Skeletal muscle satellite cell (primary cell): ENCODE data around the gene SKIL.
"Not testable (repeated sequence)": the region's sequence is repeated elsewhere in the genome, so short reads cannot be mapped to it uniquely, and the experiment has no call there.

Experiments used
- H3K27me3 ChIP-seq: 2 replicates; pipeline ENCODE4 v1.7.0; 2013; ENCODE audit warnings: low read length; ENCODE audit not compliant: control insufficient read depth, insufficient read depth
- H3K36me3 ChIP-seq: 2 replicates; pipeline ENCODE4 v1.7.0; 2013; ENCODE audit warnings: mild to moderate bottlenecking, control low read depth, low read length; ENCODE audit not compliant: insufficient read depth
- H3K4me1 ChIP-seq: 2 replicates; pipeline ENCODE4 v1.7.0; 2013; ENCODE audit warnings: low read length; ENCODE audit not compliant: control insufficient read depth, insufficient read depth
- H3K4me2 ChIP-seq: 2 replicates; pipeline ENCODE4 v1.7.0; 2013; ENCODE audit warnings: mild to moderate bottlenecking, low read length
- H3K4me3 ChIP-seq: 2 replicates; pipeline ENCODE4 v1.7.0; 2013; ENCODE audit warnings: low read length
- H3K9ac ChIP-seq: 2 replicates; pipeline ENCODE4 v1.7.0; 2013; ENCODE audit warnings: mild to moderate bottlenecking, low read depth, low read length, moderate library complexity
- H3K9me3 ChIP-seq: replicated peaks from 2 replicates; pipeline ENCODE4 v1.7.0; 2013; ENCODE audit warnings: mild to moderate bottlenecking, control low read depth, low read length

Gene SKIL

DNA sequence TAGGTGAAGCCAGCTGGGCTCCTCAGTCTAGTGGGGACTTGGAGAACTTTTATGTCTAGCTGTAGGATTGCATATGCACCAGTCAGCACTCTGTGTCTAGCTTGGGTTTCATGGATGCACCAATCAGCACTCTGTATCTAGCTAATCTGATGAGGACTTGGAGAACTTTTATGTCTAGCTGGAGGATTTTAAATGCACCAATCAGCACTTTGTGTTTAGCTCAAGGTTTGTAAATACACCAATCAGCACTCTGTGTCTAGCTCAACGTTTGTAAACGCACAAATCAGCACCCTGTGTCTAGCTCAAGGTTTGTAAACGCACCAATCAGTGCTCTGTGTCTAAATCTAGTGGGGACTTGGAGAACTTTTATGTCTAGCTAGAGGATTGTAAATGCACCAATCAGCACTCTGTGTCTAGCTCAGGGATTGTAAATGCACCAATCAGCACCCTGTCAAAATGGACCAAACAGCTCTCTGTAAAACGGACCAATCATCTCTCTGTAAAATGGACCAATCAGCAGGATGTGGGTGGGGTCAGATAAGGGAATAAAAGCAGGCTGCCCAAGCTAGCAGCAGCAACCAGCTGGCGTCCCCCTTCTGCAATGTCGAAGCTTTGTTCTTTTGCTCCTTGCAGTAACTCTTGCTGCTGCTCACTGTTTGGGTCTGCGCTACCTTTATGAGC, 29.5 kb upstream of the SKIL start:
- H3K9ac ChIP-seq, H3K4me3 ChIP-seq, H3K27me3 ChIP-seq, H3K9me3 ChIP-seq, H3K4me1 ChIP-seq, H3K4me2 ChIP-seq, H3K36me3 ChIP-seq: not testable (repeated sequence)

DNA sequence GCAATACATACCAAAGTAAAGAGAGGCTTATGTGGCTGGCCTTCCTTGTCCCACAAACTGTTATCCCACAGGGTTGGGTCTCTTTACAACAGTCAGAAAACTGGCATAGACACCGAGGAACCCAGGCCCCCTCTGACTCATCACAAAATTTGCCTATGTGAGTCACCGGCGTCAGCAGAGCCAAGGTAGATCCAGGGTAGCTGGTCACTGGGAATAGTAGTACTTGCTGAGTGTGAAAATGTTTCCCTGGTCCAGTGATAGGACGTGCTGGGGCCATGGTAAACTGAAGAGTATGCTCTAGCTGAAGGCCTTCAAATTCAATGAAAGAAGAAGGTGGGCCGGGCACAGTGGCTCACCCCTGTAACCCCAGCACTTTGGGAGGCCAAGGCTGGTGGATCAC, 27.1 kb upstream of the SKIL start:
- no peaks in the 10 kb centered on the region for H3K36me3 ChIP-seq
- no peaks in the 10 kb centered on the region for H3K27me3 ChIP-seq
- no peak overlapping the region for H3K9ac ChIP-seq
- no peak overlapping the region for H3K4me2 ChIP-seq
- peaks cover 5% of the 10 kb centered on the region for H3K4me1 ChIP-seq
- no peak overlapping the region for H3K4me3 ChIP-seq
- no peaks in the 10 kb centered on the region for H3K9me3 ChIP-seq

DNA sequence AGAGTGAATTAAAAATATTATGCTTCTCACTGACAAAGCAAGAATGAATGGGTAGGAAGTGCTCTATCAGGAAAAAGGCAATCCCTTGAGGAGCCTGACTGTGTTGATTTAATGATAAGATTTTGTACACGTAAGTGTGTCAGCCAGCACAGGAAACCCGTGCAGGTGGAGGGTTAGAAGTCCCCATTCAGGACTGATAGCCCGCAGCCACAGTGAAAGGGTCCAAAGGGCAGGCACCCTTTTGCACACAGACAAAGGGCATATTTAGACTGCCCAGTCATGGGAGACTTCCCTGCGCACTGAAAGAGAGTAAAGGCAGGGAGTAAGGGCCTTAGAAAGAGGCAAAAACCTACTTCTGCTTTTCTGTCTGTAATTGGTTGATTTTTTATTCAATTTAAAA, 26.4 kb upstream of the SKIL start:
- Histone ChIP-seq H3K36me3 (no peaks in the 10 kb centered on the region), H3K9me3 (no peaks in the 10 kb centered on the region), H3K27me3 (no peaks in the 10 kb centered on the region), H3K4me1 (peaks cover 5% of the 10 kb centered on the region), H3K9ac (no peak overlapping the region), H3K4me3 (no peak overlapping the region), H3K4me2 (no peak overlapping the region)

DNA sequence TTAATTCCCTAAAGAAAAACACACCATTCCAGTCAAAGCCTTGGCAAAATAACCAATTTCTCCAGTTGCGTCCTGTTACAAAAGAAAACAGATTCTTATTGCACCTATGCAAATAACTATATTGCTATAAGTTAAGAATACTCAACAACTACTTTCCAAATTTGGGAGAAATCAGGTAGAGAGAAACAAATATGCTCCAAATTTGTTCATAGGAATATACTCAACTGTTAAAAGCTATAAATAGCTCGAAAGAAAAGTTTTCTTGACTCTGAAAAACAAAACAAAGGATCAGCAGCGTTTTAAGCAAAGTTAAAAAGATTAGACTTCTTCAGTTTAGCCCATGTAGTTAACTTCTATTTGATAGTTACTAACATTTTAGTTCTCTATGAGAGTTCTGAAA, 20.1 kb upstream of the SKIL start:
- H3K36me3 ChIP-seq, result no peaks in the 10 kb centered on the region
- H3K27me3 ChIP-seq, result no peaks in the 10 kb centered on the region
- H3K4me2 ChIP-seq, result no peak overlapping the region
- no peaks in the 10 kb centered on the region for H3K4me1 ChIP-seq
- no peaks in the 10 kb centered on the region for H3K9me3 ChIP-seq
- no peak overlapping the region for H3K9ac ChIP-seq
- H3K4me3 ChIP-seq, result no peak overlapping the region

DNA sequence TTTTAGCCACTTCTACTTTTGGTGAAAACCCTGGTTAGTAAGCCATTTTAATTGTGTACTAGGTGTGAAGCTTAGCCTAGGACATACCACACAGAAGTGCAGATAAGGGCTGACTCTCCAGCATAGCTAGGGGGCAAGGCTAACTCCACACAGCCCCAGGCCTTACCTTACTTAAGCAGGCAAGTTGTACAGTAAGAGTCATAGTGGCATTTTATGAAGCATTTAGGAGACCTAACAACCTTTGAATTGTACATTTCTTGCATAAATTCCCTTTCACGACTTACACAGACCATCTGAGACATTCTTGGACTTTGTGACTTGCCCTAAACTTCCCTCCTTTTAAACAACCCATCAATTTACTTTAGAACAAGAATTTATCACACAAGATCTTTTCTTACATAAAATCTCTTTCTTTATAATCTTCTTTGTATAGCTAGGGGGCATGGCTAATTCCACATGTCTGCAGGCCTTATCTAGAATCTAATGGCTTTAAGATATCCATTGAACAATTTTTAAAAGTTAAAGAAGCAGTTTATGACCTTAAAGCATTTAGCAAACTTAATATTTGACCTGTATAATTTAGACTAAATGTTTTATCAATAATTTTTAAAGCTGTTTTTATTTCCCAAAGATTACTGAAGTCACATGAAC, 18.7 kb upstream of the SKIL start:
- H3K9me3 ChIP-seq, result no peaks in the 10 kb centered on the region
- no peak overlapping the region for H3K4me2 ChIP-seq
- no peaks in the 10 kb centered on the region for H3K36me3 ChIP-seq
- H3K9ac ChIP-seq, result no peak overlapping the region
- no peak overlapping the region for H3K4me3 ChIP-seq
- no peaks in the 10 kb centered on the region for H3K27me3 ChIP-seq
- H3K4me1 ChIP-seq, result no peaks in the 10 kb centered on the region

DNA sequence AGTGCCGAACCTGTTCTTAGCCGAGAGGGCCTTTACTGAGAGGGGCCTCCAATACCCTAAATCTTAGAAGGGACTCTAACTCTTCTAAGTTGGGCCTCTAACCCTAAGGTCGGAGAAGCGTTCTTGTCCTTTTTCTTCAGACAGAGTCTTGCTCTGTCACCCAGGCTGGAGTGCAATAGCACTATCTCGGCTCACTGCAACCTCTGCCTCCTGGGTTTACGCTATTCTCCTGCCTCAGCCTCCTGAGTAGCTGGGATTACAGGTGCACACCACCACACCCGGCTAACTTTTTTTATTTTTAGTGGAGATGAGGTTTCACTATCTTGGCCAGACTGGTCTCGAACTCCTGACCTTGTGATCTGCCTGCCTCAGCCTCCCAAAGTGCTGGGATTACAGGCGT, 15.2 kb upstream of the SKIL start:
- H3K27me3 ChIP-seq, H3K4me2 ChIP-seq, H3K9me3 ChIP-seq, H3K9ac ChIP-seq, H3K4me3 ChIP-seq, H3K36me3 ChIP-seq, H3K4me1 ChIP-seq: not testable (repeated sequence)

DNA sequence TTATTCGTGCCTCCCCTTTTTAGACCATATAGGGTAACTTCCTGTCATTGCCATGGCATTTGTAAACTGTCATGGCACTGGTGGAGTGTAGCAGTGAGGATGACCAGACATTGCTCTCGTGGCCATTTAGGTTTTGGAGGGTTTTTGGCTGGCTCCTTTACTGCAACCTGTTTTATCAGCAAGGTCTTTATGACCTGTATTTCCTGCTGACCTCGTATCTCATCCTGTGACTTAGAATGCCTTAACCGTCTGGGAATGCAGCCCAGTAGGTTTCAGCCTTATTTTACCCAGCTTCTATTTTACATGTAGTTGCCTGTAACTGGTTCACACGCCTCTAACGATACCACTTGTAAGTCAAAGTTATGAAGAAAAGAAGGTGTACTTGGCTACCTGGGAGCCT, 13.7 kb upstream of the SKIL start:
- not testable (repeated sequence) for H3K9ac ChIP-seq, H3K36me3 ChIP-seq, H3K9me3 ChIP-seq, H3K4me1 ChIP-seq, H3K4me3 ChIP-seq, H3K27me3 ChIP-seq, H3K4me2 ChIP-seq

DNA sequence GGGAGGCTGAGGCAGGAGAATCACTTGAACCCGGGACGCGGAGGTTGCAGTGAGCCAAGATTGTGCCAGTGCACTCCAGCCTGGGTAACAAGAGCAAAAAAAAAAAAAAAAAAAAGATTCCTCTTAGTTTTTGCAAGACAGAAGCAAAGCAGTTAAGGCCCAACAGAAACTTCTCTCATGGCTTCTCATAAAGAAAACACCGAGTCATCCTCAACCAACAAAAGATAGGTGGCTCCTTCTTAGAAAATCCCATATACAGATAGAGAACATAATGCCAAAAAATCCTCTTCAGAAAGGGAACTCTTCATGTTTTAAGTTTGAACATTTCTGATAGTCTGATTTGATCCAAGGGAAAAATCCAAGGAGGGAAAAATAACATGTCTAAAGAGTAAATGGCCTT, 12.5 kb upstream of the SKIL start:
- H3K36me3 ChIP-seq, result no peaks in the 10 kb centered on the region
- no peaks in the 10 kb centered on the region for H3K9me3 ChIP-seq
- H3K4me3 ChIP-seq, result no peak overlapping the region
- H3K9ac ChIP-seq, result no peak overlapping the region
- no peak overlapping the region for H3K4me2 ChIP-seq
- no peaks in the 10 kb centered on the region for H3K27me3 ChIP-seq
- H3K4me1 ChIP-seq, result peaks cover 5% of the 10 kb centered on the region

DNA sequence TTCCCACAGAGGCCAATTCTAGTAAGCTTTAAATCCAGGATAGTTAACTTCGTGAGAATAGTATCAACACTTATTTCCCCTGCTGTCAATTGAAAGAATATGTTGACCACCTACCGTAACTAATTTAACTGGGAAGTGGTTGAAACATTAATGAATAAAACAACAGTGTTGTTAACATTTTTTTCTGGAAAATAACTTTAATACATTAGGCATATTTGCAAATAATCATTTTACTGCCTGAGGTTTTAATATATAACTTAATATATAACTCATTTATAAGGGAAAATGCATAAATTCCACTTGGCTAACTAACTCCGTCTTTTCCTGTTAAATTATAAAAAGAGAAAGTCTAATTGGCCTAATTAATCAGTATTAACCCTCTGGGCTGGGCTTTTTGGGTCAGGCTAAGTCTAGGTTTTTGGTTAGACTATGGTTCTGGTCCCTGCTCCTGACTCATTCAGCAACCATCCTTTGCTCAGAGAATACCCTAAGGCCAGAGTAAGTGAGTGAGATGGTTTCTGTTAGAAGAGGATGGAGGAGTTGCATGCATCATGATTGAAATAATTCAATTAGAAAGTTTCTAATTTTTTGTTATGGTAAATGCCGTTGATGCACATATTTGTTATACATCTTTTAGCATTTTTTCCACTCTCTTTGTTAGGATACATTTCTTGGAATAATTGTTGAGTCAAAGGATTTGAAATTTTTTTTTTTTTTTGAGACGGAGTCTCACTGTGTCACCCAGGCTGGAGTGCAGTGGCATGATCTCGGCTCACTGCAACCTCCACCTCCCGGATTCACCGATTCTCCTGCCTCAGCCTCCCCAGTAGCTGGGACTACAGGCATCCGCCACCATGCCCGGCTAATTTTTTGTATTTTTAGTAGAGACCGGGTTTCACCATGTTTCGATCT, 10.8 kb upstream of the SKIL start:
- H3K4me1 ChIP-seq, result peaks cover 5% of the 10 kb centered on the region
- H3K36me3 ChIP-seq, result no peaks in the 10 kb centered on the region
- no peaks in the 10 kb centered on the region for H3K27me3 ChIP-seq
- H3K9ac ChIP-seq, result no peak overlapping the region
- no peaks in the 10 kb centered on the region for H3K9me3 ChIP-seq
- no peak overlapping the region for H3K4me2 ChIP-seq
- H3K4me3 ChIP-seq, result no peak overlapping the region

DNA sequence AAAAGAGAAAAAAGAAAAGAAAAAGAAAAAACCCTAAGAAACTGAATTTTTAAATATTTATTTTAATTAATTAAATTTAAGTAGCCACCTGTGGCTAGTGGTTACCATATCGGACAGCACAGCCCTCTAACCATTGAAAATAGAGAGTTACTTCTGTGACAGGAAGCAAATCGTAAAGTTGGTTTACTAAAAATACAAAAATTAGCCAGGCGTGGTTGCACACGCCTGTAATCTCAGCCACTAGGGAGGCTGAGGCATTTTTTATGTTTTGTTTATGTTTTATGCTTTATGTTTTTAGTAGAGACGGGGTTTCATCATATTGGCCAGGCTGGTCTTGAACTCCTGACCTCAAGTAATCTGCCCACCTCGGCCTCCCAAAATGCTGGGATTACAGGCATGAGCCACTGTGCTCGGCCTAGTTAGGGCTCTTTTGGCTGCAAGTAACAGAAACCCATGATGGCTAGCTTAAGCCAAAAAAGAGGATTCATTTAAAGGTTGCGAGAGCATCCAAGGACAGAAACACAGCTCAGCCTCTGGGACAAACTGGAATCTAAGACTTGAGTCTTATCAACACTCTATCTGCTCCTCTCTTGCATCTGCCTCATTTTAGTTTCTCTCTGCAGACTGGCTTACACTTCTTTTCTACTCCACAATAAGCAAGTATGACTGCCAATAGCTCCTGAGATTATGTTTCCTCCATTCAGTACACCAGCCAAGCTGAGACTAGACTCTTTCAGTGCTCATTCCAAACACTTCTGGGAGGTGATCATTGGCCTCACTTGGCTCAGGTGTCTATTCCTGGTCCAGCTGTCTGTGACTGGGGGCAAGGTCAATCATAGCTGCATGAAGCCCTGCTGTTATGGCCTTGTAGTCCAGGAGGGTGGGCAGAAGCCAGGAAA, 6.8 kb upstream of the SKIL start:
- Histone ChIP-seq H3K9ac (no peak overlapping the region), H3K4me3 (no peak overlapping the region), H3K4me2 (no peak overlapping the region), H3K27me3 (no peaks in the 10 kb centered on the region), H3K36me3 (no peaks in the 10 kb centered on the region), H3K4me1 (peaks cover 7% of the 10 kb centered on the region), H3K9me3 (no peaks in the 10 kb centered on the region)

DNA sequence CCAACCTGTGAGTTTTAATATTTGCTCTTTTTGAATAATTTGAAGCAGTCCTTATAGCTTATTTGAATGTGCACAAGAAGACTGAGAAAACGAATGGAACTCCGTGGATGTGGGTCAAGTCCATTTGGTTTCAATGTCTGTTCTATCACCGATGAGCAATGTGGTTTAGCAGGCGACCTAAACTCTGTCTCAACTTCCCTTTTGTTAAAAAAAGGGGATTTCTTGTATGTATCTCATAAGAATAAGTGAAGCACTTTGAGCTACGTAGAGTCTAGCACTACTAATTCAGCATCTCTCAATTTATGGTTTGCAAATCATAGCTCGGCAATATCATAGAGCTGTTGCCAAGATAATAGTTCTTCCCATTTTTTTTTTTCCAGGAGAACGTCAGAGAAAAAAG, 4.6 kb upstream of the SKIL start:
- no peaks in the 10 kb centered on the region for H3K27me3 ChIP-seq
- H3K9me3 ChIP-seq, result no peaks in the 10 kb centered on the region
- no peaks in the 10 kb centered on the region for H3K36me3 ChIP-seq
- no peak overlapping the region for H3K9ac ChIP-seq
- H3K4me3 ChIP-seq, result no peak overlapping the region
- H3K4me1 ChIP-seq, result peaks cover 15% of the 10 kb centered on the region
- H3K4me2 ChIP-seq, result no peak overlapping the region
